OCI-LY1 (cell line): Measurements from ENCODE around the gene CNIH2.

Source experiments
- H2AFZ ChIP-seq: fragments of 200-600 bp; sonication (generic), shearing (Covaris generic); 2 replicates; pipeline ENCODE4 v1.6.0; 2014; ENCODE audit warnings: antibody characterized with exemption, mild to moderate bottlenecking, low read length
- H3F3A ChIP-seq: fragments of 200-600 bp; sonication (generic), shearing (Covaris generic); 2 replicates; pipeline ENCODE4 v1.6.0; 2014; ENCODE audit warnings: mild to moderate bottlenecking, antibody characterized with exemption, low read length, moderate library complexity; ENCODE audit not compliant: insufficient read depth
- H3K27ac ChIP-seq: fragments of 200-600 bp; sonication (generic); 2 replicates; pipeline ENCODE4 v1.5.1; 2014; ENCODE audit warnings: low read length, mixed run types, mild to moderate bottlenecking, low read depth; ENCODE audit not compliant: poor library complexity, severe bottlenecking
- H3K27me3 ChIP-seq: fragments of 200-600 bp; sonication (generic); 2 replicates; pipeline ENCODE4 v1.6.0; 2014; ENCODE audit warnings: antibody characterized with exemption, mild to moderate bottlenecking, low read length, moderate library complexity; ENCODE audit not compliant: insufficient read depth
- H3K36me3 ChIP-seq: fragments of 200-600 bp; sonication (generic); 2 replicates; pipeline ENCODE4 v1.6.1; 2014; ENCODE audit warnings: mild to moderate bottlenecking, antibody characterized with exemption, low read length, moderate library complexity, mixed read lengths; ENCODE audit not compliant: insufficient read depth
- H3K4me1 ChIP-seq: fragments of 200-600 bp; sonication (generic); 2 replicates; pipeline ENCODE4 v1.5.1; 2014; ENCODE audit warnings: mild to moderate bottlenecking, low read length, moderate library complexity; ENCODE audit not compliant: insufficient read depth, severe bottlenecking
- H3K4me2 ChIP-seq: fragments of 200-600 bp; sonication (generic), shearing (Covaris generic); 2 replicates; pipeline ENCODE4 v1.6.1; 2014; ENCODE audit warnings: low read length
- H3K4me3 ChIP-seq: fragments of 200-600 bp; sonication (generic); 2 replicates; pipeline ENCODE4 v1.5.1; 2014; ENCODE audit warnings: low read length, low read depth, mild to moderate bottlenecking, mixed read lengths; ENCODE audit not compliant: poor library complexity, severe bottlenecking
- H3K79me2 ChIP-seq: fragments of 200-600 bp; shearing (Covaris generic); 2 replicates; pipeline ENCODE4 v1.6.1; 2016; ENCODE audit warnings: mixed run types, low read length, mixed read lengths; ENCODE audit not compliant: insufficient read depth
- H3K9ac ChIP-seq: fragments of 200-600 bp; sonication (generic), shearing (Covaris generic); 2 replicates; pipeline ENCODE4 v1.6.1; 2014; ENCODE audit warnings: mild to moderate bottlenecking, low read length, mixed read lengths
- H3K9me2 ChIP-seq: fragments of 200-600 bp; sonication (generic), shearing (Covaris generic); 2 replicates; pipeline ENCODE4 v1.6.1; 2014; ENCODE audit warnings: low read depth, mild to moderate bottlenecking, low read length, mixed read lengths
- H3K9me3 ChIP-seq: fragments of 200-600 bp; shearing (Covaris generic); 2 replicates; pipeline ENCODE4 v1.6.1; 2014; ENCODE audit warnings: low read length, mixed read lengths
- H4K20me1 ChIP-seq: fragments of 200-600 bp; sonication (generic), shearing (Covaris generic); 2 replicates; pipeline ENCODE4 v1.6.0; 2016; ENCODE audit warnings: mild to moderate bottlenecking, low read length; ENCODE audit not compliant: insufficient read depth
- CTCF ChIP-seq: fragments of 200-600 bp; sonication (generic), shearing (Covaris generic); IDR thresholded peaks from 2 replicates; pipeline ENCODE4 v1.5.1; 2017; ENCODE audit warnings: mild to moderate bottlenecking, antibody characterized with exemption, low read length, moderate library complexity, mixed read lengths
- EZH2 ChIP-seq: fragments of 200-600 bp; sonication (generic), shearing (Covaris generic); IDR thresholded peaks from 2 replicates; pipeline ENCODE4 v1.8.0; 2017; ENCODE audit warnings: borderline replicate concordance, mixed run types, mild to moderate bottlenecking, antibody characterized with exemption, low read length, moderate library complexity, mixed read lengths

Gene CNIH2

GRCh38 chr11:66240781-66241136, 37.2 kb upstream of the CNIH2 start:
- Histone ChIP-seq H3K9me3 (no peaks in the 10 kb centered on the region), H3K9ac (no peak overlapping the region), H3K36me3 (peaks cover 70% of the 10 kb centered on the region; the same call in 1 of the 2 replicates), H3K4me1 (peaks cover 15% of the 10 kb centered on the region), H3F3A (no peaks in the 10 kb centered on the region), H3K4me3 (no peak overlapping the region), H3K4me2 (no peak overlapping the region), H3K9me2 (no peaks in the 10 kb centered on the region), H2AFZ (no peak overlapping the region), H3K27me3 (no peaks in the 10 kb centered on the region), H3K27ac (peak overlapping the region; percentile 34), H4K20me1 (no peaks in the 10 kb centered on the region), H3K79me2 (no peaks in the 10 kb centered on the region)
- no peak for TF ChIP-seq EZH2

- peaks cover 62% of the 10 kb centered on the region; the same call in 1 of the 2 replicates for H3K36me3 ChIP-seq
- no peak overlapping the region for H3K9ac ChIP-seq
- no peaks in the 10 kb centered on the region for H3K27me3 ChIP-seq
- no peaks in the 10 kb centered on the region for H3F3A ChIP-seq
- H3K27ac ChIP-seq, result peak overlapping the region; percentile 49
- no peaks in the 10 kb centered on the region for H4K20me1 ChIP-seq
- peaks cover 15% of the 10 kb centered on the region for H3K4me1 ChIP-seq
- TF ChIP-seq CTCF (no peak), EZH2 (no peak)
- H3K79me2 ChIP-seq, result no peaks in the 10 kb centered on the region
- no peak overlapping the region for H3K4me3 ChIP-seq
- no peaks in the 10 kb centered on the region for H3K9me2 ChIP-seq
- no peaks in the 10 kb centered on the region for H3K9me3 ChIP-seq
- H3K4me2 ChIP-seq, result no peak overlapping the region
- H2AFZ ChIP-seq, result no peak overlapping the region
Observed at GRCh38 chr11:66242095-66242765, 35.7 kb upstream of the CNIH2 start.

- no peaks in the 10 kb centered on the region for H4K20me1 ChIP-seq
- H3K36me3 ChIP-seq, result peaks cover 62% of the 10 kb centered on the region
- no peaks in the 10 kb centered on the region for H3K9me2 ChIP-seq
- no peak overlapping the region for H3K4me3 ChIP-seq
- H3K9ac ChIP-seq, result no peak overlapping the region
- no peaks in the 10 kb centered on the region for H3K27me3 ChIP-seq
- H3K4me1 ChIP-seq, result peaks cover 15% of the 10 kb centered on the region
- H3K27ac ChIP-seq, result no peak overlapping the region
- no peaks in the 10 kb centered on the region for H3K79me2 ChIP-seq
- H3F3A ChIP-seq, result no peaks in the 10 kb centered on the region
- no peak overlapping the region for H2AFZ ChIP-seq
- TF ChIP-seq EZH2 (no peak), CTCF (no peak)
- H3K9me3 ChIP-seq, result no peaks in the 10 kb centered on the region
- no peak overlapping the region for H3K4me2 ChIP-seq
Observed at GRCh38 chr11:66243782-66244535, 34.0 kb upstream of the CNIH2 start.
